Neural progenitor cell (in vitro differentiated cells): ENCODE data around the gene HABP2. TPM values are rescaled to one million over a fixed set of nuclear protein-coding genes. Genes with fewer than 3 reads are reported as not detected.

Experiments used
- DNase-seq: peaks from one replicate; pipeline ENCODE4 v3.0.0-alpha.2; 2016; ENCODE audit warnings: low spot score
- H2AFZ ChIP-seq: fragments of 200-600 bp; sonication (generic); replicated peaks from 2 replicates; pipeline ENCODE4 v1.6.1; 2016; ENCODE audit warnings: antibody characterized with exemption
- H3F3A ChIP-seq: fragments of 200-600 bp; sonication (generic); 2 replicates; pipeline ENCODE4 v1.6.1; 2016; ENCODE audit warnings: antibody characterized with exemption, low read depth
- H3K27ac ChIP-seq: fragments of 200-600 bp; sonication (generic); 2 replicates; pipeline ENCODE4 v1.5.1; 2016; ENCODE audit warnings: mild to moderate bottlenecking
- H3K27me3 ChIP-seq: fragments of 200-600 bp; sonication (generic); 2 replicates; pipeline ENCODE4 v1.6.1; 2016; ENCODE audit warnings: mild to moderate bottlenecking, moderate library complexity
- H3K36me3 ChIP-seq: fragments of 200-600 bp; sonication (generic); 2 replicates; pipeline ENCODE4 v1.5.1; 2016
- H3K4me1 ChIP-seq: fragments of 200-600 bp; sonication (generic); 2 replicates; pipeline ENCODE4 v1.6.1; 2016; ENCODE audit warnings: mixed run types
- H3K4me2 ChIP-seq: fragments of 200-600 bp; sonication (generic); 2 replicates; pipeline ENCODE4 v1.6.1; 2016
- H3K4me3 ChIP-seq: fragments of 200-600 bp; sonication (generic); 2 replicates; pipeline ENCODE4 v1.5.1; 2016
- H3K79me2 ChIP-seq: fragments of 200-600 bp; sonication (generic); 2 replicates; pipeline ENCODE4 v1.6.1; 2016; ENCODE audit warnings: low read depth
- H3K9ac ChIP-seq: fragments of 200-600 bp; sonication (generic); 2 replicates; pipeline ENCODE4 v1.6.1; 2016
- H3K9me3 ChIP-seq: fragments of 200-600 bp; sonication (generic); 2 replicates; pipeline ENCODE4 v1.5.1; 2016; ENCODE audit warnings: low read depth
- H4K20me1 ChIP-seq: fragments of 200-600 bp; sonication (generic); 2 replicates; pipeline ENCODE4 v1.6.1; 2016; ENCODE audit warnings: low read depth
- H3K27ac Mint-ChIP-seq: 3 replicates; pipeline ENCODE4 v1.8.0; 2021; ENCODE audit warnings: mixed read lengths
- H3K27me3 Mint-ChIP-seq: 2 replicates; pipeline ENCODE4 v1.8.0; 2022; ENCODE audit warnings: low read depth, mild to moderate bottlenecking, inconsistent platforms, moderate library complexity, mixed read lengths; ENCODE audit not compliant: insufficient read depth
- H3K36me3 Mint-ChIP-seq: 3 replicates; pipeline ENCODE4 v1.8.0; 2021; ENCODE audit warnings: mixed read lengths
- H3K4me1 Mint-ChIP-seq: 3 replicates; pipeline ENCODE4 v1.8.0; 2021; ENCODE audit warnings: mixed read lengths
- H3K4me3 Mint-ChIP-seq: 3 replicates; pipeline ENCODE4 v1.8.0; 2021; ENCODE audit warnings: mild to moderate bottlenecking, moderate library complexity, mixed read lengths
- H3K9me3 Mint-ChIP-seq: 3 replicates; pipeline ENCODE4 v1.8.0; 2020; ENCODE audit warnings: mixed read lengths
- CTCF ChIP-seq: fragments of 200-600 bp; sonication (generic); IDR thresholded peaks from 2 replicates; pipeline ENCODE4 v1.5.1; 2017; ENCODE audit warnings: antibody characterized with exemption, mild to moderate bottlenecking
- EZH2 ChIP-seq: fragments of 200-600 bp; sonication (generic); IDR thresholded peaks from 2 replicates; pipeline ENCODE4 v1.6.1; 2017; ENCODE audit warnings: antibody characterized with exemption, mild to moderate bottlenecking, moderate library complexity
- EZH2phosphoT487 ChIP-seq: fragments of 200-600 bp; sonication (generic); IDR thresholded peaks from 2 replicates; pipeline ENCODE4 v1.6.1; 2017; ENCODE audit warnings: antibody characterized with exemption
- total RNA-seq: library from RNA; depleted of rRNA; stranded (reverse); fragments of >200 nt; gene quantifications from 2 replicates; pipeline ENCODE4 v1.2.3, GENCODE V29; 2015; ENCODE audit warnings: low replicate concordance

HABP2 gene
- total RNA-seq, 1 donor from 2014 or later: not detected

GRCh38 chr10:113538151-113538550, 14.7 kb upstream of the HABP2 start:
- H3K27ac Mint-ChIP-seq: no peak overlapping the region
- Histone ChIP-seq H3F3A (no peaks in the 10 kb centered on the region), H3K4me2 (no peak overlapping the region), H2AFZ (no peak overlapping the region), H3K79me2 (no peaks in the 10 kb centered on the region), H3K27ac (no peak overlapping the region), H3K27me3 (no peaks in the 10 kb centered on the region), H3K9me3 (no peaks in the 10 kb centered on the region), H3K9ac (no peak overlapping the region), H3K4me1 (no peaks in the 10 kb centered on the region), H3K36me3 (no peaks in the 10 kb centered on the region), H3K4me3 (no peak overlapping the region), H4K20me1 (no peaks in the 10 kb centered on the region)
- no peak overlapping the region for H3K4me3 Mint-ChIP-seq
- no peaks in the 10 kb centered on the region for H3K9me3 Mint-ChIP-seq
- no peaks in the 10 kb centered on the region for H3K4me1 Mint-ChIP-seq
- H3K27me3 Mint-ChIP-seq: peaks cover 8% of the 10 kb centered on the region
- no peaks in the 10 kb centered on the region for H3K36me3 Mint-ChIP-seq
- DNase-seq: no peak
- TF ChIP-seq EZH2 (no peak), CTCF (no peak), EZH2phosphoT487 (no peak)

- Histone ChIP-seq H3F3A (no peaks in the 10 kb centered on the region), H3K36me3 (no peaks in the 10 kb centered on the region), H3K27ac (no peak overlapping the region), H3K9ac (no peak overlapping the region), H3K4me1 (no peaks in the 10 kb centered on the region), H3K4me2 (no peak overlapping the region), H3K27me3 (peaks cover 4% of the 10 kb centered on the region), H3K79me2 (no peaks in the 10 kb centered on the region), H3K4me3 (no peak overlapping the region), H2AFZ (no peak overlapping the region), H3K9me3 (no peaks in the 10 kb centered on the region), H4K20me1 (no peaks in the 10 kb centered on the region)
- Mint-ChIP-seq H3K36me3 (no peaks in the 10 kb centered on the region), H3K4me3 (no peak overlapping the region), H3K27me3 (peaks cover 9% of the 10 kb centered on the region), H3K27ac (no peak overlapping the region), H3K9me3 (no peaks in the 10 kb centered on the region), H3K4me1 (no peaks in the 10 kb centered on the region)
- no peak for DNase-seq
- no peak for TF ChIP-seq EZH2
Measured at GRCh38 chr10:113539789-113540188, 13.1 kb upstream of the HABP2 start.

- Mint-ChIP-seq H3K9me3 (no peaks in the 10 kb centered on the region), H3K36me3 (no peaks in the 10 kb centered on the region), H3K27ac (no peak overlapping the region), H3K27me3 (peaks cover 9% of the 10 kb centered on the region), H3K4me1 (no peaks in the 10 kb centered on the region), H3K4me3 (no peak overlapping the region)
- Histone ChIP-seq H3K36me3 (no peaks in the 10 kb centered on the region), H3K79me2 (no peaks in the 10 kb centered on the region), H3K4me2 (no peak overlapping the region), H2AFZ (no peak overlapping the region), H3K4me3 (no peak overlapping the region), H3K27me3 (peaks cover 4% of the 10 kb centered on the region), H3K4me1 (no peaks in the 10 kb centered on the region), H3K9me3 (no peaks in the 10 kb centered on the region), H4K20me1 (no peaks in the 10 kb centered on the region), H3F3A (no peaks in the 10 kb centered on the region), H3K27ac (no peak overlapping the region), H3K9ac (no peak overlapping the region)
- DNase-seq: no peak
- TF ChIP-seq EZH2phosphoT487: no peak
- no peak for TF ChIP-seq CTCF
- TF ChIP-seq EZH2: no peak
Measured at GRCh38 chr10:113540845-113541548, 11.9 kb upstream of the HABP2 start.

GRCh38 chr10:113541549-113541927, 11.3 kb upstream of the HABP2 start:
- Histone ChIP-seq H4K20me1 (no peaks in the 10 kb centered on the region), H3K4me2 (no peak overlapping the region), H3K27ac (no peak overlapping the region), H3K36me3 (no peaks in the 10 kb centered on the region), H3K4me1 (no peaks in the 10 kb centered on the region), H3K9me3 (no peaks in the 10 kb centered on the region), H3F3A (no peaks in the 10 kb centered on the region), H3K9ac (no peak overlapping the region), H2AFZ (no peak overlapping the region), H3K27me3 (peaks cover 4% of the 10 kb centered on the region), H3K4me3 (no peak overlapping the region), H3K79me2 (no peaks in the 10 kb centered on the region)
- no peak for DNase-seq
- no peak overlapping the region for H3K4me3 Mint-ChIP-seq
- TF ChIP-seq CTCF (no peak), EZH2phosphoT487 (no peak), EZH2 (no peak)
- H3K27me3 Mint-ChIP-seq: peaks cover 4% of the 10 kb centered on the region
- H3K9me3 Mint-ChIP-seq: no peaks in the 10 kb centered on the region
- no peaks in the 10 kb centered on the region for H3K4me1 Mint-ChIP-seq
- no peak overlapping the region for H3K27ac Mint-ChIP-seq
- H3K36me3 Mint-ChIP-seq: no peaks in the 10 kb centered on the region
